ENCODE results near the gene NUCB2.

NUCB2 gene

DNA sequence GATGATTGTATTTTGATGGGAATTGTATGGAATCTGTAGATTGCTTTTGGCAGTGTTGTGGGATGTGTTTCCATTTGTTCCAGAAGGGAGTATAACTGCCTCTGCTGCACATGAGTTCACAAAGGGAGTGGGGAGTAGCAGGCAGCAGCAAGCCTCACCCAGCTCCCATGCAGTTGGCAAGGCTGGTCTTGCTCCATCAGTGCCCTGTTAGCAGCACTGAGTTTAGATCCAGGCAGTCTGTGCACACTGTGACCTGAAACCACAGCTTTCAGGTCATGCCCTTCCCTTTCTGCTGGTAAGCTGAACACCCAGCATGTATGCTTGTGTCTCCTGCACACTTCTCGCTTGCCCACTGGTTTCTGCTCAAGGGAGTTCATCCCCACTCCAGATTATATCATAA, 3.7 kb upstream of the NUCB2 start:
- no peak for DNase-seq

DNA sequence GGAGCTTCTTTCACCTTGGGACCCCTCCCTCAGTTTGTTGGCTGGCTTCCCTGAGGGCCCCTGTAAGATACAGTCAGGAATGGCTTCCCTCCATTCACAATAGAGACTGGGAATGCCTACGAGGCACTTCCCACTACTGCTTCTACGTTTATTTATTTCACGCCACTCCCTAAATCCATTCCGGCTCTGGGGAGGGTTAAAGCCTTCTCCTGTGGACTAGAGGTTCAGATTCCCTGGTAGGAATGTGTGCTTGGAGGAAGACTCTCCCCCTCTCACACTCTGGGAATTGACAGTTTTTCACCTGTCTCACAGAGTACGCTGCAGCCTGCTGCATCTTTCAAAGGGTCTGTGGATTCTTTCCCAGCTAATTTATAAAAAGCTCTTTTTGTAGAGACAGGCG, 3.3 kb upstream of the NUCB2 start:
- no peak for DNase-seq

DNA sequence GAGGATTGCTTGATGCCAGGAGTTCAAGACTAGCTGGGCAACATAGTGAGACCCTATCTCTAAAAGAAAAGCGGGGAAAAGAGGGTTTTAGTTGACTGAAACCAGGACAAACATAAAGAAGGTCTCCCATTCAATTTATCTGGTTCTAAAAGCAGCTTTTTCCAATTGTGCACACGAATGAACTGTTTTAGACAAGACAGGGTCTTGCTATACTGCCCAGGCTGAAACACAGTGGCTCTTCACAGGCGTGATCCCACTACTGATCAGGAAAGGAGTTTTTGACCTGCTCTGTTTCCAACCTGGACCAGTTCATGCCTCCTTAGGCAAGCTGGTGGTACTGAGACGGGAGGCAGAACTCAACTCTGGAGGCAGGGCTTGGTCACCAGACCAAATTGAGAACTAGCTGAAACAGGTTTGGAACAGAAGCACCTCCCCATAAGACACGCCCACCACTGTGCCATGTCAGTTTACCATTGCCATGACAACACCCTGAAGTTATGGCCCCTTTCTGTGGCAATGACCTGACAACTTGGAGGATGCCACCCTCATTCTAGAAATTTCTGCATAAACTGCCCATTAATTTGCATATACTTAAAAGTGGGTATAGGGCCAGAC, 2.8 kb upstream of the NUCB2 start:
- no peak for DNase-seq

DNA sequence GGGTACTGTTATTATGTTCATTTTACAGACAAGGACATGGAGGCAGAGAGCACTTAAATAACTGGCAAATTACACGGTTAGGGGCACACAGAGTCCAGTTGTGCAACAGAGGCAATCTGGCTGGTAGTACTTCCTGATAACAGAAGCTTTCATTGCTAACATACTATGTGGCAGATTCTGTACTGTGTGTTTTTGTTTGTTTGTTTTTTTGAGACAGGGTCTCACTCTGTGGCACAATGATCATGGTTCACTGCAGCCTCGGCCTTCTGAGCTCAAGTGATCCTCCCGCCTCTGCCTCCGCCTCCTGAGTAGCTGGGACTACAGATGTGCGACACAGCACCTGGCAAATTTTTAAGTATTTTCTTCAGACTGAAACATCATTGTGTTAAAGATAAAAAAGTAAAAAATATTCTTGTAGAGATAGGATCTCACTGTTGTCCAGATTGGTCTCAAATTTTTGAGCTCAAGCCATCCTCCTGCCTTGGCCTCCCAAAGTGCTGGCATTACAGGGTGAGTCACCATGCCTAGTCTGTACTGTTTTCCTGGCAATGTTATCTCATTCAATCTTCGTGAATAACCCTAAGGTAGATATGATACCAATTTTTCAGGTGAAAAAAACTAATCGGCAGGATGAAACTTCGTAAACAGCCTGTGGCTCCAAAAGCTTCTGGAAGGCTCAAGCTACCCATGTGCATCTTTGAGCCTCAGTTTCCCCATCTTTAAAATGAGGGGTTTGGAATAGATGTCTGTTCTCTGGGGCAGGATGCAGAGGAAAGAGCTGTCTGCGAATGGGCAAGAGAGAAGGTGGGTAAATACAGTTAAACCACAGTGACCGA, 921 bp upstream of the NUCB2 start:
- no peak for DNase-seq

DNA sequence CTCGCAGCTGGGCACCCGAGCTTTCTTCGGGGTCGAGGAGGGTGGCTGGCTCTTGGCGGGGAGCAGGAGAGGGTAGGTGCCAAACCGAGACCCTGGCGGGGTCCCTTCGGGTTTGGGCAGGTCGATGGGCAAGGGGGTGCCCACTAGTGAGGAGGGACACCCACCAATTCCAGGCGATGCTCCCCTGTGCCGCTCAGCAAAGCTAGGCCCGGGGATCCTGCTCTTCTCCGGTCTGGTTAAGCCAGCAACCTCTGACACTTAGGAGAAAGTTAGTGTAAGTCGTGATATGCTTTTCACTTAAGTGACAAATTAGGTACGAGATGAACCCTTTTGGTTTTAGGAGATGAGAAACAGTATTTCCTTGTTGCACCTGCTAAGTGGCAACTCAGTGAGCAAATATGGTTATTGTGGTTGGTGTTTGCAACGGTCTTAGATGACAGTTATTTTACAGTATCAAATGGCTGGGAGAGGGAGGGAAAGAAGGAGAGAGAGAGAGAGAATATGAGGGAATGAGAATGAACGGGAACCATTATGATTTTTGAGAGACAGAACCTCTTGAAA, 565 bp downstream of the NUCB2 start:
- DNase-seq, result peak; percentile 20

DNA sequence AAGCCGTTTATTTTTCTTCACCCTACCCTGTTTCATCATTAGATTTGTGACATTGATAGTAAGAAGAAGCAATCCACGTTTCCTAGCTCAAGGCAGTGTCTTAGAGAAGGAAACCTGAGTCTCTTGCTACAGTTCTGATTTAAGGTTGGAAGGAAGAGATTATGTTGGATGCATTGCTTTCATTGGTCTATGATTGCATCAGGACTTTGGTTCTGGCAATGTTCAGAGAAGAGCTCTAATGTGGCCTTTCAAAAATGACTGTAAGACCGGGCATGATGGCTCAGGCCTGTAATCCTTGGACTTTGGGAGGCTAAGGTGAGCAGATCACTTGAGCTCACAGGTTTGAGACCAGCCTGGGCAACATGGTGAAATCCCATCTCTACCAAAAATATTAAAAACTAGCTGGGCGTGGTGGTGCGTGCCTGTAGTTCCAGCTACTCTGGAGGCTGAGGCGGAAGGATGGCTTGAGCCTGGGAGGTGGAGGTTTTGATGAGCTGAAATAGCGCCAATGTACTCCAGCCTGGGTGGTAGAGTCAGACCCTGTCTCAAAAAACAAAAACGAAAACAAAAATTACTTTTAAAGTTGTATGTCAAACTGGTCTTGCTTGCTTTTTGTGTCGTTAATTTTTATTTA, 4.1 kb downstream of the NUCB2 start:
- DNase-seq, result no peak

DNA sequence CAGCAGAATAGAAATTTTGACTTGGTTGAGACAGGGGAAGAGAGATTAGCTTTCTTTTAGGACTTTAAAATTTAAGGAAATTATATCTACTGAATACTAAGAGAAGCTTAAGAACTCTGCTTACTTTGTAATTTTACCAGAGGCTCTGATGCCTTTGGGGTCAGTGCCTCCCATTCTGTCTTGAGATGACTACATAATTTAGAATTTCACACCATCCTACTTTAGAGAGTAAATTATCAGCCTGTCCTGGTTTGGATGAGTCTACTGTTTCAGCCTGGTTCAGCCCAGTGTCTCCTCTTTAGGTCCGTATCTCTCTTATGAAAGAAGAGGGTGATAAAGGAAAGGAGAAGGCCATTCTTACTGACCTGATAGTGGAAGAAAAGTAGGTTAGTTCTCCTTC, 9.8 kb downstream of the NUCB2 start:
- no peak for DNase-seq

DNA sequence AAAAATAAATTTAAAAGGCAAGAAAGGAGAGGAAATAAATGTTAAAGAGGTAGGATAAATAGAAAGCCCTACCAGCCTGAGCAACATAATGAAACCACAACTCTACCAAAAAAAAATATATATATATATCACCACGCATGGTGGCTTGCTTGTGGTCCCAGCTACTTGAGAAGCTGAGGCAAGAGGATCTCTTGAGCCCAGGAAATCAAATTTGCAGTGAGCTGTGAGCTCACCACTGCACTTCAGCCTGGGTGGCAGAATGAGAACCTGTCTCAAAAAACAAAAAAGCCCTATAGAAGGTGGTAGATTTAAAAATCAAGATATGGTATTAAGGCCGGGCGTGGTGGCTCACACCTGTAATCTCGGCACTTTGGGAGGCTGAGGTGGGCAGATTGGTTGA, 10.5 kb downstream of the NUCB2 start:
- DNase-seq, result no peak

DNA sequence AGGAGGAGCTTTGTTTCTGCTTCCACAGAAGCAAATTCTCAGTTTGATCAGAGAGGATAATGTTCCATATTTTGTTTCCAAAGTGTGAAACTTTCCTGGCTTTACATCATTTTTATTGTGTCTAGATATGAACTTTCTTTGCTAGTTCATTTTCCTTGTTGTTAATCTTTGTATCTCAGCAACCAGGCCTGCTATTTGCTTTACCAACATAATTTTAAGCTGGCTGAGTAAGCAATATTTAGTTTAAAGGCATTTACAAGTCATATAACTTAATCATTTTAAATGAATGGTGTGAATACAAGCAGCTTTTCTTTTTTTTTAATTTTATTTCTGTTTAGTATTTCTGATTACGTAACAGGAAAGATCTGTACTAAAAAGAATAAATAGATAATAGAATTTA, 15.2 kb downstream of the NUCB2 start:
- no peak for DNase-seq

DNA sequence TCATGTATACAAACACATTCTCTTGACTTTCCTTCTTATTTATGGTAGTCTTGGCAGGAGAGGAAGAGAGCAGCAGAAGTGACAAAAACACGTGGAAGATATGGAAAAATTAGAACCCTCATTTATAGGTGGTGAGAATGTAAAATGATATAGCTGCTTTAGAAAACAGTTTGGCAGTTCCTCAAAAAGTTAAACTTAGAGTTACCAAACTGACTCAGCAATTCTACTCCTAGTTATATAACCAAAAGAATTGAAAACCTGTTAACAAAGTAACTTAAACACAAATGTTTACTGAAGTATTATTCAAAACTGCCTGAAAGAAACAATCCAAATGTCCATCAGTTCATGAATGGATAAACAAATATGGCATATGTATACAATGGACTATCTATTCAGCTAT, 16.8 kb downstream of the NUCB2 start:
- no peak for DNase-seq

DNA sequence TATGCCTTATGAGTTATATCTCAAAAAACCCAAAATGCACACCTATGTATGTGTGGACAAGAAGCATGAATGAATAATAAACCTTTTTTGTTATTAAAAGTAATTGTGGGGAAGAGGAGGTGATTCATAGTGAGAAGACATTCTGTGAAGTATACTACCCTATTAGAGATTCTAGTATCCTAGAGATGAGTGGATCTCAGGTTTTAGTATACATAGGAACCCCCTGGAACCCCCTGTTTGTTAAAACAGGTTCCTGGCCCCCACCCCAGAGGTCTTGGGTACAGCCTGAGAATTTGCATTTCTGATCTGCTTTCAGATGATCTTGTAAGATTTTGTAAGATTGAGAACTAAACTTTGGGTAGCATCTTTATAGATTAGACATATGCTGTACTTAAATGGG, 17.5 kb downstream of the NUCB2 start:
- no peak for DNase-seq

DNA sequence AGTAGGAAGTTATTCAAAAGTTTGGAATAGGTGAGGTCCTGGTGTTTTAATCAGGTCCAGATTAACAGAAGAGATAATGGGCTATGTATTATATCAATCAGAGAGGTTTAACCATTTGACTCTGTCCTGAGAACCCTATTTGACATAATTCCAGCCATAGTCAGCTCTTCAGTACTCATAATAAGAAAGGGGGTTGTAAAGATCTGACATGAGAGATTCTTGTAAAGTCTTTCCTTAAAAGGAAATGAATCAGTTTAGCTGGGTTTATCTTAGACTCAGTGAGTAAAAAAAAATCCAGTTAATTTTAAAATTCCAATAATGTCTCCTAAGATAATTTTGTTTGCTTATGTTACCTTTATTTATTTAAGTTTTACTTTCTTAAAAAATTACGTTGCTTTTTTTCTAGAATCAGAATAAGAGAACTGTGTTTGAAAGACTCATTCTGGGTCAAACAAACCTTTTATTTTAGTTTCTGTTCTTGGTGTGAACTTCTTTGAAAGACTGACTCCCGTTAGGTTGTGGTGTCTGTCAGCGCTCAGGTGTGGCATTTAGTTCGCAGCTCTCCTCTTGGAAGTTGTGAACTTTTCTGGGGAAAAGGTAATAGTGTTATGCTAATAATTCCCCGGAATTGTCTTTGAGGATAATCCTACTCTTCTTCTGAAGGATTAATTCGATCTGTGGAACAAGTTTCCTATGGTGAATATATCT, 20.5 kb downstream of the NUCB2 start:
- DNase-seq, result no peak

DNA sequence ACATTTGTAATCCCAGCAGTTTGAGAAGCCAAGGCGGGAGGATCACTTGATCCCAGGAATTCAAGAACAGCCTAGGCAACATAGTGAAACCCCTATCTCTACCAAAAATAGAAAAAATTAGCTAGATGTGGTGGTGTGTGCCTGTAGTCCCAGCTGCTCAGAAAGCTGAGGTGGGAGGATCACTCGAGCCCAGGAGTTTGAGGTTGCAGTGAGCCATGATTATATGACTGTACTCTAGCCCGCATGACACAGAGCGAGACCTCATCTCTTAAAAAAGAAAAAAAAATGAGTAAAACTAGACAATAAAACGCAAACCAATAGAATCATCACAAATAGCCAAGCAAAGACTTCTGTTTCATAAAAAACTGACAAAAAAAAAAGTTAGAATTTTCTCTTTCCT, 21.8 kb downstream of the NUCB2 start:
- no peak for DNase-seq

DNA sequence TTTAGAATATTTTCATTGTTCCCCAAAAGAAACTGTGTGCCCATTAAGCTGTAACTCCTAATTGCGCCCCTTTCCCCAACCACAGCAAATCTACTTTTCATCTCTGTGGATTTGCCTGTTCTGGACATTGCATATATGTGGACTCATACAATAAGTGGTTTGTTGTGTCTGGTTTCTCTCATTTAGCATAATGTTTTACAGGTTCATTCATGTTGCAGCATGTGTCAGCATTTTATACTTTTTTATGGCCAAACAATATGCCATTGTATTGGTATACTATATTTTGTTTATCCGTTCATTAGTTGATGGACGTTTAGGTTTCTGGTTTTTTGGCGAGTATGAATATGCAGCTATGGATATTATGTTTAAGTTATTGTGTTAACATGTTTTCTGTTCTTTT, 23.8 kb downstream of the NUCB2 start:
- no peak for DNase-seq

DNA sequence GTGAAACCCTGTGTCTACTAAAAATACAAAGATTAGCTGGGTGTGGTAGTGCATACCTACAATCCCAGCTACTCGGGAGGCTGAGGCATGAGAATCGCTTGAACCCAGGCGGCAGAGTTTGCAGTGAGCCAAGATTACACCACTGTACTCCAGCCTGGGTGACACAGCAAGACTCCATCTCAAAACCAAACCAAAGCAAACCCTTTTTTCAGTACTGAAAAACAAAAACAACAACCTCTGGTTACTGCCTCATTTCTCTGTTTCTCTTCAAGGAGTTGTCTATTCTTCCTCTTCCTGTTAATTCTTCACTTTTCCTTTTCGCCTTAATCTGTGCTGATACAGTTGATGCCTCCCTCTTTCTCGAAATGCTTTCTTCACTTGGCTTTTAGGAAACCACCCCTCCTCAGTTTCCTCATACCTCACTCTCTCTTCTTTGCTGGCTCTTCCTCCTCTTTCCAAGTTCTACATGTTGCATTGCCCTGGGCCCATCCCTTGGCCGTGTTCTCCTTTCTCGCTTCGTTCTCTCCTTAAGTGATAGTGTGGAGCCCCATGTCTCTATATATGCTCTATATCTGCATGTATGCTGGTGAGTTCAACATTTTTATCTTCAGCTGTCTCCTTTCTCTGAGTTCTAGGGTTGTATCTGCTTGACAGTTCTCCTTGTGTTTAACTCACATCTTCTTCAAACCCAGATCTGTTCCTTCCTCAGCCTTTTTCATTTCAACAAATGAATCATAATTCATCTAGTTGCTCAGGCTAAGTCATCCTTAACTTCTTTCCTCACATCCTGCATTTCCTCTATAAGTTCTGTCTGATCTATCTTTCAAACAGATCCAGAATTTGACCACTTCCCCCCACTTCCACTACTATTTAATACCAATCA, 37.1 kb downstream of the NUCB2 start:
- no peak for DNase-seq

DNA sequence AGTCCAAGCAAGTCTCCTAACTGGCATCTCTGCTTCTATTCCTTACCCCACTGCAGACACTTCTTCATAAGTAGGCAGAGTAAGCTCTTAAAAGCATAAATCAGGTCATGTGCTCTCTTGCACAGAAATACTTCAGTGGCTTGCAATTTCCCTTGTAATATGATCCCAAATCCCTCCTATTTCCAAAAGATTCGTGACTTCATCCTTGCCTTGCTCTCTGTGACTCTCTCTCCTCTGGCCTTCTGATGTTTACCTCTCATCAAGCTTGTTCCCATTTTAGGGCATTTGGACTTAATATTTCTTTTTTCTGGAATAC, 37.7 kb downstream of the NUCB2 start:
- no peak for DNase-seq

DNA sequence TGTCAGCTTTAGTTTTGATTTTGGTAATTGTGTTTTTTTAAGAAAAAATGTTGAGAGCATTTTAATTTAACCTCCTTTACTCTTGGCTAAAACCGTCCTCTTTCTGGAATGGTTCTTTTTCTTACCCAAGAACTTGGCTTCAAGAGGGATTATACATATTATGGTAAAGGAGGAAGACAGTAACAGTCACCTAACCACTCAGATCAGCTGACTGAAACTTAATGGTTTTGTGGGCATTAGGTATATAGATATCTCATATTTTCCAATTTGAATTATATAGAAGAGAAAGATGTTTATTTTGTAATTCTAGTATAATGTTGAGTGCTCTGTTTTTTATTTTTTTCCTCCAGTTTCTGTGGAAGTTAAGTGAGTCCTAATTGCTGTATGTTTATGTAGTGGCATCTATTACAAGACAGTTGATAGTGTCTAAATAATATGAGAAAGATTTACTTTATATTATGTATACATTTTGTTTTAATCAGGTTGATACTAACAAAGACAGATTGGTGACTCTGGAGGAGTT, 38.4 kb downstream of the NUCB2 start:
- DNase-seq, result no peak

DNA sequence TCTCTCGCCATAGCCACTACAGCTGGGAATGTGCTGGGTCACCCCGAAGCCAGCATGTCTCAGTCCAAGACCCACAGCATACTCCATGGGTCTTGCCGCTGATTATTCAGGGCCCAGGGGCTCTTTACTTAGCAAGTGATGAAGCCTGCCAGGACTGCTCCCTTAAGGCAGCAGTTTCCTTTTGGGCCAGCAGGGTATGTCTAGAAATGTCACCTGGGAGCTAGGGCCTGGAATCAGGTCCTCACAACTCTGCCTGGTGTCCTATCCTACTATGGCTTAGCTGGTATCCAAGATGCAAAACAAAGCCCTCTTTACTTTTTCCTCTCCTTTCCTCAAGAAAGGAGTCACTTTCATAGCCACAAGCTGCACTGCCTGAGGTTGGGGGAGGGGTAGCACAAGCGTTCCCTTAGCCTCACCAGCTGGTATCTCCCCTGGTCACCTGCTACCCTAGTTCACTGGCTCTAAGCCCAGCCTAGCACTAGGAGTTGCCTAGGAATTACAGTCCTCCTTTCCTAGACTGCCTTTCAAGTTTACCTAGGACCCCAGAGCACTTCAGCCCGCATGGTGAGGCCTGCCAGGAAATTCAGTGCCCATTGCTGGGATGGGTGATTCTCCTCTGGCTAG, 52.4 kb downstream of the NUCB2 start:
- DNase-seq, result no peak

DNA sequence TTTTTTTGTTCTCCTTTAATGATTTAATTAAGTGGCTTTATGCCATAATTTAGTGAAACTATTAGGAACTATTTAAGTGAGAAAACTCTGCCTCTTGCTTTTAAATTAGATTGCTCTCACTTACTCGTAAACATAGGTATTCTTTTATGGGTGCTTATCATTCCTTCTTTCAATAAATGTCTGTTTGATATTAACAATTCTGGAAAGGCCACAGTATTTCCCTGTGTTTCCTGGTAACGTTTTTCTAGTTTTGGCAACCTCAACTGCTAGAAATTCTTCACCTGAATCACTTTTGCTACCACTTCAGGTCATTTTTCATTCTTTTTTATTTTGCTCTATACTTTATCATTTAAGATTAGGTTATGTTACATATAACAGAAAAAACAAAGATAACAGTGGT, 55.1 kb downstream of the NUCB2 start:
- no peak for DNase-seq

DNA sequence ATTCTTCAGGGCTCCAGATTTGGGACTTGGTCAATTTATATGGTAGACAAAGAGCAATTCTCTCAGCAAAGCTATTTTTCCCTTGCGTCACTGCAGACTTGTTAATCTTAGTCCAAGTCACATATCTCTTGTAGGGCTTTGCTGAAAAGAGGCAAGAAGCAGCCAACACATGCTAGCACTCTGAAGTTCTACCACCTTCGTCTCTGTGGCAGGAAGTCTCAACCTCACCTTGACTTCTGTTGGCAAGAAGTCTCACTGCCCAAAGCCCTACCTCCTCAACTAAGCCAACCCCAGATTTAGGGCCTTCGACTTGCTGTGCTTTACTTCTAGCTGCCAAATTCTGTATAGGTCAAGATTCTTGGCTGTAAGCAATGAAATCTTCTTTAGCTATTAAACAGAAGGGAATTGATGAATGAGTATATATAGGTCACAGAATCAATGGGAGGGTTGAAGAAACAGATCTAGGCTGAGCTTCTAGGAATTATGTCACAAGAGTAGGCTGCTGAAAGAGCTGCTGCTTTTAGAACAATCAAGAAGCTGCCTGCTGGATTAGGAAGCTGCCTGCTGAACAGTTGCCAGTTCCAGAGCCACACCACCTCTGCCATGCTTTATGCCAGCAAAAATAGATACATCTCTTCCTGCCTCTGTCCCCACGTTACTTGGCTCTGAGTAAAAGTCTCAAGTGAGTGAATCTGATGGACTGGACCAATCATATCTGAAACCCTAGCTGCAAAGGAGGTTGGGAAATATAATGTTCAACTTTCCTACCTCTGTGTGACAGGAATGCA, 57.5 kb downstream of the NUCB2 start:
- DNase-seq, result no peak

DNA sequence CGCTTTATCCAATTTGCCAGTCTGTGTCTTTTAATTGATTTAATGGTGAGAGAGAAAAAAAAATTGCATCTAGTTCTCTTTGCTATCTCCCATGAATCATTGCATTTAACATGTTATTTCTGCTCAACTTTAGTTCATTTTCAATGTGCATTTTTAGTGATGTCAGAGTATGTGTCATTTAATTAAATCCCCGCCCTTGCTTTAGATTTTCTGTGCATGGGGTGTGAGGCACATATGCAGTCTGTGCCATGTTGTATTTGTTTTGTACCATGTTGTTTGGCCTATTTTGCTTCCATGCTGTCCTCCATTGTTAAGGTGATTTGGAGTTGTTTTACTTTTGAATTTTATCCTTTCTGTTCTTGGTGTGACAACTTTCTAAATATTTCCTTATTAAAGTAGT, 66.7 kb downstream of the NUCB2 start:
- no peak for DNase-seq

Measured in 8988T (cell line).